Transverse colon (tissue), 4 donors: ENCODE data around the gene CCNE1.

Experiments used
- POLR2A ChIP-seq: fragments of 450-650 bp; IDR thresholded peaks from one replicate; pipeline ENCODE4 v1.6.1; 2016; ENCODE audit warnings: antibody characterized with exemption, mild to moderate bottlenecking, moderate library complexity
- POLR2AphosphoS5 ChIP-seq, 3 donors: sonication (generic); formaldehyde crosslinking; IDR thresholded peaks; one replicate each; pipeline ENCODE4 v1.6.1; 2016; ENCODE audit warnings: antibody characterized with exemption in 3 of 3
- TF ChIP-seq, protein P1 (sequence below), 5 experiments: fragments of 200-600 bp in 3 of 5; fragments of 450-650 bp in 2 of 5; sonication (generic) in 3 of 5; IDR thresholded peaks; 1 replicate in 2 of 5; 2 replicates in 3 of 5; pipeline ENCODE4 v1.5.1; 2016 to 2017; ENCODE audit warnings: antibody characterized with exemption in 5 of 5, inconsistent platforms in 3 of 5, mild to moderate bottlenecking in 2 of 5, moderate library complexity in 1 of 5

DNA sequence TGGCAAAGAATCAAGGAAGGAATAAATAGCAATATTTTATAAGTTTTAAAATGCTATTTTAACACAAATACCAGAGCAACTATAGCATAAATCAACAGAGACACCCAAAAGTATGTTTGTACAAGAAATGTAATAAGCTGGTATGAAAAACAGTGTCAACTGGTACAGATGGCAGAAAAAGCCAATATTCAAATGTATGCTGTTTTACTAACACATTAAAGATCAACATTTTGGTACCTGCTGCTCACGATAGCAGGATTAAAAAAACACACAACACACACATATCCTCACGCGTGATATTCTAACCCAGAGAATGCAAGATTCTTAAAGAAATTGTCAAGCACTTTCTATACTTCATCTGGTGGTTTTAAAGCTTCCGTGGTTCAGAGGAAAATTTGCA is 48.6 kb upstream of the CCNE1 start:
- TF ChIP-seq, protein P1, sequence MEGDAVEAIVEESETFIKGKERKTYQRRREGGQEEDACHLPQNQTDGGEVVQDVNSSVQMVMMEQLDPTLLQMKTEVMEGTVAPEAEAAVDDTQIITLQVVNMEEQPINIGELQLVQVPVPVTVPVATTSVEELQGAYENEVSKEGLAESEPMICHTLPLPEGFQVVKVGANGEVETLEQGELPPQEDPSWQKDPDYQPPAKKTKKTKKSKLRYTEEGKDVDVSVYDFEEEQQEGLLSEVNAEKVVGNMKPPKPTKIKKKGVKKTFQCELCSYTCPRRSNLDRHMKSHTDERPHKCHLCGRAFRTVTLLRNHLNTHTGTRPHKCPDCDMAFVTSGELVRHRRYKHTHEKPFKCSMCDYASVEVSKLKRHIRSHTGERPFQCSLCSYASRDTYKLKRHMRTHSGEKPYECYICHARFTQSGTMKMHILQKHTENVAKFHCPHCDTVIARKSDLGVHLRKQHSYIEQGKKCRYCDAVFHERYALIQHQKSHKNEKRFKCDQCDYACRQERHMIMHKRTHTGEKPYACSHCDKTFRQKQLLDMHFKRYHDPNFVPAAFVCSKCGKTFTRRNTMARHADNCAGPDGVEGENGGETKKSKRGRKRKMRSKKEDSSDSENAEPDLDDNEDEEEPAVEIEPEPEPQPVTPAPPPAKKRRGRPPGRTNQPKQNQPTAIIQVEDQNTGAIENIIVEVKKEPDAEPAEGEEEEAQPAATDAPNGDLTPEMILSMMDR (IDR thresholded peaks at IDR 0.05): no peak
- TF ChIP-seq POLR2A (no peak), POLR2AphosphoS5 (IDR thresholded peaks at IDR 0.05) (no peak)
